ENCODE results near the gene ETS2. TPM values are rescaled to one million over a fixed set of nuclear protein-coding genes. Genes with fewer than 3 reads are reported as not detected.

ETS2 gene
- total and polyA plus RNA-seq, 2 donors (not counting 1 experiment from before 2014, with no cell fraction given) = 1.9 to 5.6 TPM

- Histone ChIP-seq H3K4me1 (ENCODE audit: control insufficient read depth in 2 of 2, insufficient read depth in 2 of 2, low read length in 2 of 2) (no peaks in the 10 kb centered on the region), H3K36me3 (replicated peaks in 1 of 2; ENCODE audit: control extremely low read depth in 1 of 2, control insufficient read depth in 1 of 2, extremely low read depth in 1 of 2, insufficient read depth in 2 of 2, low read length in 1 of 2) (no peaks in the 10 kb centered on the region), H3K9me3 (ENCODE audit: control extremely low read depth in 1 of 3, control insufficient read depth in 2 of 3, insufficient read depth in 1 of 3, low read length in 2 of 3) (peaks cover 0 to under 1% (median 0%) of the 10 kb centered on the region in 3 donors), H3K4me2 (replicated peaks; ENCODE audit: low read depth, low read length, poor library complexity, severe bottlenecking) (no peak overlapping the region), H2AFZ (ENCODE audit: insufficient read depth, low read depth, low read length, poor library complexity, severe bottlenecking) (no peak overlapping the region), H3K4me3 (ENCODE audit: control extremely low read depth in 1 of 5, extremely low read depth in 1 of 5, insufficient read depth in 1 of 5, low read depth in 2 of 5, low read length in 4 of 5) (no peak overlapping the region), H3K79me2 (ENCODE audit: control insufficient read depth, insufficient read depth, low read length) (no peaks in the 10 kb centered on the region), H4K20me1 (ENCODE audit: control insufficient read depth, insufficient read depth, low read length, poor library complexity, severe bottlenecking) (no peaks in the 10 kb centered on the region), H3K27me3 (replicated peaks in 1 of 4; ENCODE audit: control extremely low read depth in 1 of 4, control insufficient read depth in 3 of 4, insufficient read depth in 4 of 4, low read length in 3 of 4) (peaks cover 0 to 5% (median 2%) of the 10 kb centered on the region in 4 experiments), H3K27ac (ENCODE audit: low read length in 2 of 2) (no peak overlapping the region), H3K9ac (ENCODE audit: low read length) (no peak overlapping the region)
- DNase-seq (no peak), ATAC-seq (ENCODE audit: low read depth) (no peak)
- intact Hi-C loops (cut with micrococcal nuclease) = no loop called here
- no peaks in the 10 kb centered on the region for H3K9me3 Mint-ChIP-seq (ENCODE audit: insufficient read depth)
- ChIA-PET CTCF (interaction anchor here (0.9 kb wide), 1 partner anchor 14 kb away, joined by 3 read pairs; no protein-coding TSS in a partner anchor), POLR2A (no interaction called here)
- no peak overlapping the region for H3K4me3 Mint-ChIP-seq
- WGBS (ENCODE audit: insufficient coverage) = 93% methylated on average over 2 of the region's 9 CpGs
- H3K27me3 Mint-ChIP-seq = peaks cover 35% of the 10 kb centered on the region
- no peak overlapping the region for H3K27ac Mint-ChIP-seq
- no peaks in the 10 kb centered on the region for H3K4me1 Mint-ChIP-seq
- no peak for TF ChIP-seq EZH2 (IDR thresholded peaks at IDR 0.05; ENCODE audit: borderline replicate concordance, insufficient read depth, low read depth, low read length, poor library complexity, severe bottlenecking)
- TF ChIP-seq CTCF (IDR thresholded peaks at IDR 0.05) = no peak
These were observed 33.9 kb downstream of the ETS2 start for GRCh38 chr21:38839328-38840286.
